ENCODE measurements around the gene CERS4. TPM values are rescaled to one million over a fixed set of nuclear protein-coding genes. Genes with fewer than 3 reads are reported as not detected.
"Not testable (repeated sequence)": the region's sequence is repeated elsewhere in the genome, so short reads cannot be mapped to it uniquely, and the experiment has no call there.

Gene CERS4
- total and polyA plus RNA-seq, 8 donors, result 41.6 to 118 (median 67.7) TPM

GRCh38 chr19:8221161-8221560 is 12.0 kb downstream of the CERS4 start:
- 22 to 26% methylated on average over 6 of the region's 6 CpGs for WGBS, 2 donors
- intact Hi-C loops (cut with DNase I), result no loop called here
- Histone ChIP-seq H3K9me3 (no peaks in the 10 kb centered on the region), H3K4me3 (no peak overlapping the region), H3K4me1 (peaks cover 0 to 10% (median 5%) of the 10 kb centered on the region in 3 donors), H3K27ac (peak overlapping the region in 2 of 4 donors; percentile 10 to 41), H3K27me3 (no peaks in the 10 kb centered on the region), H3K36me3 (no peaks in the 10 kb centered on the region)
- DNase-seq (peak in 3 of 6 donors; percentile 39 to 63 (median 54)), ATAC-seq (peak; percentile 61 to 80 (median 72)), FAIRE-seq (no peak)
- TF ChIP-seq CTCF (IDR thresholded peaks at IDR 0.05), result no peak

DNA sequence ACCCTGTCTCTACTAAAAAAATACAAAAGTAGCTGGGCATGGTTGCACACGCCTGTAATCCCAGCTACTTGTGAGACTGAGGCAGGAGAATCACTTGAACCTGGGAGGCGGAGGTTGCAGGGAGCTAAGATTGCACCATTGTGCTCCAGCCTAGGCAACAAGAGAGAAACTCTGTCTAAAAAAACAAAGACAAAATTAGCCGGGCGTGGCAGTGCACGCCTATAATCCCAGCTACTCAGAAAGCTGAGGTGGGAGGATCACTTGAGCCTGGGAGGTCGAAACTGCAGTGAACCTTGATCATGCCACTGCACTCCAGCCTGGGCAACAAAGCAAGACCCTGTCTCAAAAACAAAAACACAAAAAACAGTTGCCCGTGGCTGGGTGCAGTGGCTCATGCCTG is 14.3 kb downstream of the CERS4 start:
- ATAC-seq; intact Hi-C loops (cut with DNase I); FAIRE-seq; H3K4me3 ChIP-seq; H3K9me3 ChIP-seq; H3K27me3 ChIP-seq; H3K36me3 ChIP-seq; H3K4me1 ChIP-seq; H3K27ac ChIP-seq; DNase-seq: not testable (repeated sequence)
- WGBS, 2 donors, result 85% methylated on average over 7 of the region's 7 CpGs

- intact Hi-C loops (cut with DNase I), result no loop called here
- no peak for TF ChIP-seq CTCF (IDR thresholded peaks at IDR 0.05)
- no peak for FAIRE-seq
- H3K9me3 ChIP-seq, result no peaks in the 10 kb centered on the region
- WGBS, 2 donors, result 77 to 78% methylated on average over 23 of the region's 23 CpGs
- H3K4me1 ChIP-seq, result peaks cover 0 to 10% (median 5%) of the 10 kb centered on the region in 3 donors
- no peak overlapping the region for H3K4me3 ChIP-seq
- H3K27me3 ChIP-seq, result no peaks in the 10 kb centered on the region
- H3K27ac ChIP-seq, result no peak overlapping the region
- no peaks in the 10 kb centered on the region for H3K36me3 ChIP-seq
- ATAC-seq, result peak in 3 of 4 donors; percentile 5 to 41 (median 28)
- DNase-seq, result no peak
Measured at GRCh38 chr19:8224394-8225145, 15.4 kb downstream of the CERS4 start.

DNA sequence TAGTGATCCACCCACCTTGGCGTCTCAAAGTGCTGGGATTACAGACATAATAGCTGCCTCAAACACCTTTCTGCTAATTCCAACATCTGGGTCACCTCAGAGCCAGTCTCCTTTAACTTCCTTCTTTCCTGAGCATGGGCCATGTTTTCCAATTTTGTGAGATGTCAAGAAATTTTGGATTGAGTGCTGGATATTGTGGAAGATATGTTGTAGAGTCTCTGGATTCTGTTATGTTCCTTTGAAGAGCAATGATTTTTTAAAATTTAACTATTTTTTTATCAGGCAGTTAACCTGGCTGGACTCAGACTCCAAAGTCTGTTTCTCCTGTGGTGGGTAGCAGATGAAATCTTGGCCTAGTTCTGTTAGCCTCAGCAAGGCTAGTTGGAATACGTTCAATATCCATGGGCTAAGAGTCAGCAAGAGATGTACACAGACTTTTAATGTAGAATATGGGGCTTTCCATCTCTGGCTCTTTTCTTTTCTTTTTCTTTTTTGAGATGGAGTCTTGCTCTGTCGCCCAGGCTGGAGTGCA is 22.0 kb downstream of the CERS4 start:
- no peak for ATAC-seq

GRCh38 chr19:8233370-8233769 is 24.2 kb downstream of the CERS4 start:
- WGBS, 2 donors, result 57 to 70% methylated on average over 7 of the region's 7 CpGs

More for the DNA sequence above, 22.0 kb downstream of the CERS4 start:
- no peaks in the 10 kb centered on the region for H3K9me3 ChIP-seq
- no peak overlapping the region for H3K27ac ChIP-seq
- FAIRE-seq (no peak), DNase-seq (no peak)
- intact Hi-C loops (cut with DNase I), result no loop called here
- no peaks in the 10 kb centered on the region for H3K27me3 ChIP-seq
- no peaks in the 10 kb centered on the region for H3K4me1 ChIP-seq
- TF ChIP-seq CTCF (IDR thresholded peaks at IDR 0.05), result no peak
- no peaks in the 10 kb centered on the region for H3K36me3 ChIP-seq
- WGBS, 2 donors, result 67 to 76% methylated on average over 3 of the region's 3 CpGs
- H3K4me3 ChIP-seq, result no peak overlapping the region

More at GRCh38 chr19:8233370-8233769, 24.2 kb downstream of the CERS4 start:
- DNase-seq (no peak), ATAC-seq (no peak), FAIRE-seq (no peak)
- Histone ChIP-seq H3K36me3 (no peaks in the 10 kb centered on the region), H3K9me3 (no peaks in the 10 kb centered on the region), H3K4me3 (no peak overlapping the region), H3K4me1 (peaks cover 0 to 12% (median 11%) of the 10 kb centered on the region in 3 donors), H3K27me3 (no peaks in the 10 kb centered on the region), H3K27ac (no peak overlapping the region)
- TF ChIP-seq CTCF (IDR thresholded peaks at IDR 0.05), result no peak
- intact Hi-C loops (cut with DNase I), result no loop called here
